Glomerular endothelial cell (primary cell): ENCODE data around the gene AGK. TPM values are rescaled to one million over a fixed set of nuclear protein-coding genes. Genes with fewer than 3 reads are reported as not detected.
A peak's percentile ranks its signal among the peaks of the same experiment; 100 is the strongest.
"Not testable (repeated sequence)": the region's sequence is repeated elsewhere in the genome, so short reads cannot be mapped to it uniquely, and the experiment has no call there.

Source experiments
- DNase-seq: peaks from one replicate; pipeline ENCODE4 v3.0.0-alpha.2; 2011; ENCODE audit warnings: low read depth, low spot score; ENCODE audit errors: extremely low read depth
- total RNA-seq: library from RNA; depleted of rRNA; stranded (reverse); fragments of >200 nt; gene quantifications from 2 replicates; pipeline ENCODE4 v1.2.3, GENCODE V29; 2015

The AGK gene
- total RNA-seq, 1 donor from 2014 or later: 27.2 TPM

DNA sequence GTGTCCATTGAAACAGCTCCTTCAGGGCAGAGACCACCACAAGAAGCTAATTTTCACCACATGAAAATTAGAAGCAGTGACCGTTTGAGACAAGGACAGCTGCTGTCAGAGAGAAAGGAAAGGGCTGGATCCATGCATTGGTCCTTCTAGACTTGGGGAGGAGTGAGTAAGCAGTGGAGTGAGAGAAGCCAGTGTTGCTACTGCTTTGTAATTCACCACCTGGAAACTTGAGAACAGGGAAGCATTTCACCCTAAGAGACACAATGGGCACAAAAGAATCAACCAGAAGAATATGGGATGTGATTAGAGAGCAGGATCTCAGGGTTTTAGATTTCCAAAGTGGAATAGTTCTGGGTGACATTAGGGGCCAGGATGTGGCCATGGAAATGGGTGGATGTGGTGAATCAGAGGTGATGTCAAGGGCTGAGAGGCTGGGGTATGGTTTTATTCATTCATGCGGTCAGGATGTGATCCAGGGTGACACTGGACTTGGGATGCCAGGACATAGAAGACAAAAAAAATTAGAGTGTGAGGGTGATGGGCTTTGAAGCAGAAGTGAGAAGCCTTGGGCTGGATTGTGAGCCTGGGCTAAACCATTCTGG is 89.1 kb downstream of the AGK start:
- no peak for DNase-seq

DNA sequence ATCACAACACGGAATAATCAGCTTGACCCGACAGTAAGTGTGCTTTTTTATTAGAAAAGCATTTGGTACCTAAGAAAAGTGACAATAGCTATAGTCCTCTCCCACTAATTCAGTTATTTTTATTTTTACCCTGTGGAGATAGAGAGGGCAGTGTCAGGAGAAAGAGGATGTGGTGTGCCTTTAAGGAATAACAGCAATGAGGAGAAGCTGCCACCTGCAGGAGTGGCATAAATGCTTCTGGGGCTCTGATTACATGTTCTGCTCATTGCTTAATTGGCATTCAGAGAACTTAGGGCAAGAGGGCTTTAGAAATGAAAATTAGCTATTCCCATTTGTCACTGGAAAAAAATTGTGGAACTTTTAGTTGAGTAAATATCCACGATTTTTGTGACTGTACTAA is 90.7 kb downstream of the AGK start:
- DNase-seq: no peak

DNA sequence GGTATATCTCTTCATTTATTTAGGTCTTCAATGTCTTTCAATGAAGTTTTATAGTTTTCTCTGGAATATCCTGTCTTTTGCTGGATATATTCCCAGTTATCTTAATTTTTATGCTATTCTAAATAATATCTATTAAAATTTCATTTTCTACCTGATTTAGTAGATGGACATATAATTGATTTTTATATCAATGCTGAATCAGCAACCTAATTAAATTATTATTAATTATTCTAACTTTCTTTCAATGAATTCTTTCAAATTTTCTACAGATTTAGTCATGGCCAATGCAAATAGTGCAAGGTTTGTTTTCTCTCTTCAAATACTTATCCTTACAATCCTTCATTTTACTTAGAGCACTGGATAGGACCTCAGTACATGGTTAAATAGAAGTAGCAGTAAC is 94.0 kb downstream of the AGK start:
- no peak for DNase-seq

DNA sequence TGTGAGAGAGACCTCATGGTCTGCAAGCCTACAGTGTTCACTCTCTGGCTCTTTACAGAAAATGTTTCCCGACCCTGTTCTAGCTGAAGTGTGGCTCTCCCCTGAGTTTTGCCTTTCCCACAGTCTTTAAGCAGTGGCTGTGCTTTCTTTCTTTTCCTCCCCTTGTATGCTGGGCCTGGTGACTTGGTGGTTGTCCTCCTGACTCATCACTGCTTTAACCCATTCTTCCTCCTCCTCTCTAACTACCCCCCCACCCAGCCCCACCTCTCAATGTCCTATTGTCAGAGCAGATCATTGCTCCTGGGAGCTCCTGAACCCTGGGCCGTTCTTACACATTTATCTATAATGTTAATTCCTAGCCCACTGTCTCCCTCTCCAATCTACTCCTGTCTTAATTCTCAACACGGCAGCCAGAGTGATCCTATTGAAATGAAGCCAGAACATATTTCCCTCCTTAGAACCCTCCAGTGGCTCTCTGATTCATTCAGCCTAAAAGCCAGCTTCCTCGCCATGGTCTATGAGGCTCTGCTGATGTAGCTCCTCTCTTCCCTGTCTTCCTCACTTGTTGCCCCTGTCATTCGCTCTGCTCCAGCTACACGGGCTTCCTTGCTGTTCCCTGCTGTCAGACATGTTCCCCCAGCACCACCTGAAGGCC is 95.7 kb downstream of the AGK start:
- DNase-seq: no peak

DNA sequence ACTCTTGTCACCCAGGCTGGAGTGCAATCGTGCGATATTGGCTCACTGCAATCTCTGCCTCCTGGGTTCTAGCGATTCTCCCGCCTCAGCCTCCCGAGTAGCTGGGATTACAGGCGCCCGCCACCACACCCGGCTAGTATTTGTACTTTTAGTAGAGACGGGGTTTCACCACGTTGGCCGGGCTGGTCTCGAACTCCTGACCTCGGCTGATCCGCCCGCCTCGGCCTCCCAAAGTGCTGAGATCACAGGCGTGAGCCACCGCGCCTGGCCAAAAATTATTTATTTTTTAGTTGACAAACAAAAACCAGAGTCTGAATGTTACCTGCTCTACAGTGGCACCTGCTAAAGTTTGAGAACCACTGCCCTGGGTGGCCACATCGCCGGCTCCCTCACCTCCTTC is 96.5 kb downstream of the AGK start:
- DNase-seq: not testable (repeated sequence)

DNA sequence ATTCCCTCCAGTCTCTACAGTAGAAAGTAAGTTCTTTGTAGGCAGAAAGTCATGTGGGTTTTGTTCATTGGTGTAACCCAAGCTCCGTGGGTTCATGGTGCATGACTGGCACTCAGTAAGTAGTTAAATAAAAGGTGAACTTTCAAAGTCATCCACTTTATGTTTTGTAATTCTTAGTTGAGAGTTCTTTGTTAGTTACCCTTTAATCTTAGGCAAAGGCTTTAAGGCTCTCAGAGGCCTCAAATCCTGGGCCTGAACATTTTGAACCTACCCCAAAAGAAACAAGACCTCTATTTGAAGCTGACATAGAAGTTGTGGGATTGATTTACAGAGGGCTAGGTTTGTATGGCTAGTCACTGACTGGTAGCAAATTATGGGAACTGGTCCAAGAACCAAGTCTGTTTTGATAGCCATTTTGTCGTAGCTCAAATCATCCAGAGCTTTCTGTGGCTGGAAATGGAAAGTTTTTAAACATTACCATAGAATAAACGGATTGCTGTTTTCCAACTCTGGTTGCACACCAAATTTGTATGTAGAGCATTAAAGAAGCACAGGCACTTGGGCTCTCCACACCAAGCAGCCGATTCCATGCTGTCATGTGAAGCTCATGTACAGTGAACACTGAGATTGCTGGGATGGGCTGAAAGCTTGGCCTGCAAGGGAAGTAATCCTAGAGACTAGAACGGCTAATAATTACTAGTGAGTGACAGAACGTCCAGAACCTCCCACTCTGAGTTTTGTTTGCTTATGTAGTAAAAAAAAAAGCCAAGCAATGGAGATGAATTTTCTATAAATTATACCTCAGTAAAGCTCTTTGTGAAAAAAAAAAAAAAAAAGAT is 97.3 kb downstream of the AGK start:
- no peak for DNase-seq

DNA sequence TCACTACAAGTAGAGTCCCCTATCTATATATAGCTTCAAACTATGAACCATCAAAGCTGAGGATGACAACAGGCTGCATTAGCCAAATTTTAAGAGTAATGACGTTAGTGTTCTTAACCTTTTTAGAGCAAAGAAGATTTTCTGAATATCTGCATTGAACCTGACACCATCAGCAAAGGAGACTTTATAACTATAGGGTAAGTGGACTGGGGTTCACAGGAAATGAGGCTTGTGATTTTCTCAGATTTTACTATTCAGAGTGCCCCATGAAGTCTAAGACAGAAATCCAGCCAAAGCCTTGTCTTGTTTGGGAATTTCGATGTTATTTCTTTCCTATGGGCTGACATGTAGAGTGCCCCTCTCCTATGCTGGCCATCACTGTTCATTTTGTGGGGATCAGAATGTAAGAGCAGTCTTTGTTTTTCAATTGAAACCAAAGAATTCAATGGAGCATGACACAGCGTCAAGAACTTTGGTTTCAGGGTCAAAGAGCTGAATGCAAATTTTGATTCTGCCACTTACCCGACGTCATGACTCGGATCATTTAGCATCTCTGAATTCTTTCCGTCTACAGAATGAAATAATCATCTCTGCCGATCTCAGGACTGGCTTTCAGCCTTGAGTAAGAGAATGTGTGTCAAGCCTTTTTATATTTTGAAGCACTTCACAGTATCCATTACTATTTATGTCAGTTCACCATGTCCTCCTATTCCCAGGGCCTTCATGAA is 98.1 kb downstream of the AGK start:
- no peak for DNase-seq

DNA sequence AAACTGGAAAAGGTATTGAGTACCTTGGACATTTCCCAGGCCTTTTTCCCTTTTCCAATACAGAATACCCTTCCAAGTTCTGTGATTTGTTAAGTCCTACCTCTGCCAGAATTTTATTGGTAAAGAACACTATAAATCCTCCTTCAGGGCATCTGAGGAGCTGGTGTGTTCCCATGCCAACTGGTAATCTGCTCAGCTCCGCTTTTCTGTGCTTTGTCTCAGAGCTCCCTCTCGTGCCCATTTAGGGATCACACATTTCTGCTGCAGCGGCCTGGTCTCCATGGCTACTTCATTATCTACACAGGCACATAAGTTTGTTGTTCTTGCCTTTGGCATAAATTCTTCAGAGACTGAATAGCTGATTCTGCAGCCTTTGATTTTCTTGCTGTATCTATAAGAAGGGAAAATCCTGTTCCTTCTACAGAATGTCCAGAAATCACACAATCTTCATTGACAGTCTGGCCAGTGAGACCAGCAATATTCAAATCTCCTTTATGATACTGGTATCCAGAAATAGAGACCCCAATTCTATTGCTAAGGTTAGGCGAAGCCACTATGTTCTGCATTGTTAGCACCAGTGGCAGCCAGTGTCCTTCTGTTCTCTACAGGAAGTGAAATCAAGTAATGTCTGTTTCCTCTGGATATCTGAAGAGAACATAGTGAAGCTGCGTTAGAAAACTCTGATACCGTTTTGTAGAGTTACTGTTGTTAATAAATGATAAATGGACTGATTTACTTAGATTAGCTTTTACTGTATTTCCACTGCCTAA is 98.8 kb downstream of the AGK start:
- DNase-seq: peak; percentile 82

DNA sequence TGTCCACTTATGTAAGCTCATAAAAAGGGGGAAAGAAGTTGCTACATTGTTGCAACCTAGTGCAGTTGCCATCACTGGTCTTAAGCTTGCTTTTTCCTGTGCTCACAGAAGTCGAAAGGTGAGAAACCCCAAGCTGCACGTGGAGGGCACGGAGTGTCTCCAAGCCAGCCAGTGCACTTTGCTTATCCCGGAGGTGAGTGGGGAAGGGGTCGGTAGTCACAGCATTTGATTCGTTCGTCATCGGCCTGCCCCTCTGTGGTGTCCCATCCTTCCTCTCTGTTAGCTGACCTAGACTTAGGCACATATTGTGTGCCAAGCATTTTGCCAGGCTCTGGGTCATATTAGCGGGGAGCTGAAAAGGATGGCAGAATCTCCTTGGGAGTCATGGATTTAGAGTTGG is 100.2 kb downstream of the AGK start:
- DNase-seq: no peak

DNA sequence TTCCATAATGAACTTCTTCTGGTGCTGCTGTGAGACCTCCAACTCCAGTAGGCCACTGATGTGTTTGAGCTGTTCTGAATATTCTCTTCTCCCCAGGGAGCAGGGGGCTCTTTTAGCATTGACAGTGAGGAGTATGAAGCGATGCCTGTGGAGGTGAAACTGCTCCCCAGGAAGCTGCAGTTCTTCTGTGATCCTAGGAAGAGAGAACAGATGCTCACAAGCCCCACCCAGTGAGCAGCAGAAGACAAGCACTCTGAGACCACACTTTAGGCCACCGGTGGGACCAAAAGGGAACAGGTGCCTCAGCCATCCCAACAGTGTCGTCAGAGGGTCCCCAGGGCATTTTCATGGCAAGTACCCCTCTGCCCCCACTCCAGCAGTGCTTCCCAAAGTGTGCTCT is 101.5 kb downstream of the AGK start:
- DNase-seq: no peak

DNA sequence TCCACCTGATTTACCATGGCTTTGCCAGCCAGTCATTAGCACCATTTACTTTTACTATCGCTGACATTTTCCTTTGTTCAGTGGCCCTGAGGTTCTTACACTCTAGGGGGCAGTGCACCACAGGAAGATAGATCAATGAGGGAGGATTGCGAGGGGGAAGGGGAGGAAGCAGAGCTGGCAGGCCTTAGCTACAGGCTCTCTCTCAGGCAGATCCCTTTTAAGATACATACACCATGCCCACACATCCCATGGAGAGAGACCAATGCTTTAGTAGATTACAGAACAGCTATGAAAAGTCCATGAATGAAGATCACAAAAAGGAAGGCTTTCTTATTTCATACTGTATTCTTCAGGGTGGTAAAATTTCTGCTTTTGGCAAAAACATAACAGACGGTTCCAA is 103.3 kb downstream of the AGK start:
- no peak for DNase-seq

DNA sequence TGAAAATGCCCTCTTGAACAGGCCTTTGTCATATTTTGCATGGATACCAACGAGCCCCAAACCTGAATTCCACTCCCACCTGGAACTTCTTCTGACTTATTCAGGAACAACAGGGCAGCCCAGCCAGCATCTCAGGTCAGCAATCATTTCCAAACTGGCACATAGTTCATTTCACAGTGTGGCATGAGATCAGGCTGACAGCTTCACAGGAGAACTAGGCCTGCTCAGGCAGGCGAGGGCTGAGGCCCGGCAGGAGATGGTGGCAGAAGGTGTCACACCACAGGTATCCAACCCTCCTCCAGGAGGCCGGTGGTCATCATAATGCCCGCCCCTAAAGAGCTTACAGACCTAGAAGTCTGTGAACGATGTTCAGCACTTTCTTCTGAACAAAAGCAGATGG is 108.3 kb downstream of the AGK start:
- DNase-seq: no peak

DNA sequence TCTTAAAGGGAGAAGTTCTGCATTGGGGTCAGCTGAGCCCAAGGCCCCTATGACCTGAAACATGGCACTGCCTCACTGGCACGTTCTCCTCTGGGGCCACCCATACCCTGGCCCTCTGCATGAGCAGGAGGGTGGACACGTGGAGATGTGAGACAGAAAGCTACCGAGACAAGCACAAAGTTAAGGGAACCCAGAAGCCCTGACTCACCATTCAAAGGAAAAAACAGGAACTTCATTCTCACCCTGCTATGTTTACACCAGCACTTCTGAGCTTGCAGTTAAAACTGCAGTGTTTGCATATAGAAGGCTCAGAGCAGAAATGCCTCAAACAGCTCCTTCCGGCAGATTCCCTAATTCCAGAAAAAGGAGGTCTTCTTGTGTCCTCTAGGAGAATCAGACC is 109.0 kb downstream of the AGK start:
- no peak for DNase-seq

DNA sequence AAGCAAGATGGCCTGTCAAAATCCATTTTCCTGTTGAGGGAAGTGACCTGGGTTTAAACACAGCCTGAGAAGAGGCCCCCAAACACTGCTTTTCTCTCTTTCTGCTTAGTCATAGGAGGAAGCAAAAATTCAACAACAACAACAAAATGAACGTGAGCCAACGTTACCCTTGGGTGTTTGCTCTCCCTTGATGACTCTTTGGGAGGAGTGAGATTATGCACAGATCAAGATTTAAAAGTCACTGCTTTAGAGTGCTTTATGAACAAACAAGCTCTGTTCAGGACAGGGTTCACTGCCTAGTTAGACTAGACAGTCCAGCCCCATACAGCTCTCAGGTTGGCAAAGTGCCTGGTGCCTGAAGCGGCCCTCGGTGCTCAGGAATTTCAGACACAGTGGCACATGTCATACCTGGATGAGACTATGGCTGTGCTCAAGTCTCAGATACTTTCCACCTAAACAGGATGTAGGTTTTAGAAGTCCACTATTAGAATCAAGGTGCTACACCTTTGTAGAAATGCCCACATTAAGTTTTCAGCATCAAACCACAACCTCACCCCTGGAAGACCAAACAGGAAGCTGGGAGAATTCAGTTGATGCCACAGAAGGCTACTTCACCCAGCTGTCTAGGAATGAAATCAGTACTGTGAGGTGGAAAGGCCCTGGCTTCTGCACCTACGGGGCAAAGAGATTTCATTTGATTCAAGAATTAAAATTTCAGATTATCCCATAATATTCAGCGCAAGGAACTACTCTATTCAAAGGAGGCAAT is 112.1 kb downstream of the AGK start:
- DNase-seq: no peak

DNA sequence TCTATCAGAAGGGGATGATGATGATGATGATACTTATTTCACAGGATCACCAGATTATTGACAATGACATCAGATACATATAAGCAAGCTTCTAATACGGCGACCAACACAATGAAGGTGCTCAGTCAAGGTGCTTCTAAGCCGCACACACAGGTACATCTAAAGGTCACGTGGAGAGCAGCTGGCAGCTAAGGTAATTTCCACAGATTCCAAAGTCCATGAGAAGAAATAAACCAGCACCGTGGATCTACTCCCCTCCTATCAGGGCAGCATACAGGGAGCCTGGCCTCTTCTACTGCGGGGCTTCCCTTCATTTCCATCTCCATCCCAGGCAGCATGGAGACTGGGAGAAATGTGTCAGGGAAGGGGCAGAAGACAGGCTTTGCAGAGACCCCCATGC is 113.2 kb downstream of the AGK start:
- no peak for DNase-seq

DNA sequence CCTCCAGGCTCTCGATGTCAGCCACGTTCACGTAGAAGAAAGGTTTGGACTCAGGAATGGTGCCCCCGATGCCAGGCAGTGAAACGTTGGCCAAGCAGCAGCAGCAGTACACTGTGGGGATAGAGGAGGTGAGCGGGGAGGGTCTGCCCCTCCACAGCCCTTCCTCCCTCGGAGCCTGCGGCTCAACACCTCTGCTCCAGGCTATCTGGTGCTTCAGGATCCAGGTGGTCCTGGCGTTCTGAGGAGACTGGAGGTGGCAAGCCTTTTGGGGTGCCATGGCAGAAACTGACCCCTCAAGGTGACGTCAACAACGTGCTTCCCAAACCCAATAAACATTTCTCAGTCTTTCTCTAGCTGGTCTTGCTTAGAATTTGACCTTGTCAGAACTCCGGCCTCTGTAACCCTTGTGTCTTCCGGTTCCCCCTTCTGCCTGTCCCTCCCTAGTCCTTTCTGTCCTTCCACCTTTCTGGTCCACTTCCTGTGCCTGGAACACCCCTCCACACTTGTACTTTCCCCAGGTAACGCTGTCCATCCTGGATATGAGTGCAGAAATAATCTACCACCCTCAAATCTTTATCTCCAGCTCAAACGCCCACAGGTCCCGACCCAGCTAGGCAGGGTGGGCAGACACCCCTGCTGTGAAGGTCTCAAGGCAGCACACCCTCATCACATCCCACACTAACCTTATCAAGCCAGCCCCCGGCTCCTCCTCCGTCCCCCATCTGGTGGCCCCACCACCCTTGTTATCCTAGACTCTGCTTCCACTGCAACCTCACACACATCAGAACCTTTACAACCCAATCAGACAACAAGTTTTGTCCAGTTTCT is 114.2 kb downstream of the AGK start:
- DNase-seq: no peak

DNA sequence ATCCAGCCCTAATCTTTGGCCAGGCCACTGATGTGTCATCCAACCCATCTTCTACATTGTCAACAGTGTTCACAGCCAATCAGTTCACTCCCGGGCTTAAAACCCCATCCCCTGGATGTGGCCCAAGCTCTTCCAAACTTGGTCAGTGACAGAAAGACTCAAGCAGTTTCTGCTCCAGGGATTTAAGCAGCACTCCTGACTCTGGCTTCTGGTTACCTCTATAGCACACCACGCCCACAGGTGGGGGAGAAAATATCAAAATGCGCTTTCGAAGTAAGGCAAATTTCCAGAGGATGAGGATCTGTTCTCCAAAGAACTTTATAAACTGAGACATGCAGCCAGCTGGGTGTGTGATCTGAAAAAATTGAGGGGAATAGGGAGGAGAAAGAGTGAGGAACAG is 114.9 kb downstream of the AGK start:
- DNase-seq: no peak

DNA sequence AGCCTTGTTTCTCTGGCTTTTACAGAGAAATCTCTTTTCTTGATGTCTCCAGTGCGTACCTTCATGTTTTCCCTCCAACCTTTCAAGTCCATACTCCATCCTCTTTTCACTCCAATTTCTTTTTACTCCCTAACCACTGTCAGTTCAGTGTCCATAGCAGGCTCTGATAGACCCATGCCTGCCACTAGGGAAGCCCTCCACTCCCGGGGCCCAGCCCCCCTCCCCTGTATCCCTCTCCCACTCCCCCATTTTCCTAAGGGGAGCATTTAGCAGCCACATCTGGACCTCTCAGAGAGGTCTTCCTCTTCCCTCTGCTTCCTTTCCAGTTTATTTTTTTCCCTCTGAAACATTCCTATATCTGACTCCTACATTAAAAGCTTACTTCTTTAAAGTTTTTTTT is 117.6 kb downstream of the AGK start:
- no peak for DNase-seq
